Choroid plexus epithelial cell (primary cell): Measurements from ENCODE around the gene SYT8.

Source experiments
- DNase-seq: peaks from one replicate; pipeline ENCODE4 v3.0.0-alpha.2; 2010; ENCODE audit warnings: low read depth
- H3K4me3 ChIP-seq: 2 replicates; pipeline ENCODE4 v1.5.1; 2011; ENCODE audit warnings: low read depth, mild to moderate bottlenecking, control low read depth, low read length, moderate library complexity
- CTCF ChIP-seq: conservative IDR thresholded peaks from 2 replicates; pipeline ENCODE4 v1.5.1; 2011; ENCODE audit warnings: low read depth, mild to moderate bottlenecking, control low read depth, inconsistent platforms, low read length, moderate library complexity

The SYT8 gene

GRCh38 chr11:1858576-1858975 is 23.8 kb downstream of the SYT8 start:
- no peak for DNase-seq
- TF ChIP-seq CTCF = no peak
- H3K4me3 ChIP-seq = no peak overlapping the region

GRCh38 chr11:1859004-1859403 is 24.2 kb downstream of the SYT8 start:
- no peak overlapping the region for H3K4me3 ChIP-seq
- no peak for DNase-seq

GRCh38 chr11:1860108-1860507 is 25.3 kb downstream of the SYT8 start:
- DNase-seq = no peak
- no peak for TF ChIP-seq CTCF
- no peak overlapping the region for H3K4me3 ChIP-seq

More at GRCh38 chr11:1859004-1859403, 24.2 kb downstream of the SYT8 start:
- TF ChIP-seq CTCF = no peak

GRCh38 chr11:1861435-1862411 is 26.9 kb downstream of the SYT8 start:
- no peak for DNase-seq
- H3K4me3 ChIP-seq = no peak overlapping the region
- TF ChIP-seq CTCF = no peak

GRCh38 chr11:1862588-1863351 is 28.0 kb downstream of the SYT8 start:
- no peak overlapping the region for H3K4me3 ChIP-seq
- peak; percentile 39 for DNase-seq
- no peak for TF ChIP-seq CTCF

GRCh38 chr11:1863352-1864216 is 28.8 kb downstream of the SYT8 start:
- peak; percentile 87 for DNase-seq
- H3K4me3 ChIP-seq = no peak overlapping the region
- TF ChIP-seq CTCF = no peak
